ENCODE data around the gene MBNL1.

Gene MBNL1

GRCh38 chr3:152298393-152299248 is 29.9 kb downstream of the MBNL1 start:
- no peak for DNase-seq (ENCODE audit: low read depth)

GRCh38 chr3:152299249-152299976 is 30.7 kb downstream of the MBNL1 start:
- DNase-seq (ENCODE audit: low read depth), result no peak

GRCh38 chr3:152300029-152300731 is 31.5 kb downstream of the MBNL1 start:
- no peak for DNase-seq (ENCODE audit: low read depth)

DNA sequence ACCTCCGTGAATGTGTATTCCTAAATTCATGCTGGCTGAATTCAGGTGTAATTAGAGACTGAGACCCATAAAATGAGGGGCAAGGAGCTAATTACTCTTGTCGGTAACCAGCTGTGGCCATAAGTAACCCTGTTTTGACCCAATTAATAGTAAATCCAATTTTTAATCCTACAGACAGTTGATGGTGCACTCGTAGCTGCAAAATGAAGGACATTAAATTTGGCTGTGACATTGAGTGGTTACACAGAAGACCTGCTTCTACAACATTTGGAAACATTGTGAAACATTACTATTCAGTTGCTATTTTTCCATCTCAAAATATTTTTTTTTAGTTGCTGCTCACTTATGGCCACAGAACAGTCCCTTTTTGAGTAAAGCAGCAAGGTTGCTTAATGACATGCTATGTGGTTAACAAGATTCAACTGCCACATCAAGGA is 33.0 kb downstream of the MBNL1 start:
- no peak for DNase-seq (ENCODE audit: low read depth)

GRCh38 chr3:152302521-152303021 is 33.8 kb downstream of the MBNL1 start:
- no peak for DNase-seq (ENCODE audit: low read depth)

DNA sequence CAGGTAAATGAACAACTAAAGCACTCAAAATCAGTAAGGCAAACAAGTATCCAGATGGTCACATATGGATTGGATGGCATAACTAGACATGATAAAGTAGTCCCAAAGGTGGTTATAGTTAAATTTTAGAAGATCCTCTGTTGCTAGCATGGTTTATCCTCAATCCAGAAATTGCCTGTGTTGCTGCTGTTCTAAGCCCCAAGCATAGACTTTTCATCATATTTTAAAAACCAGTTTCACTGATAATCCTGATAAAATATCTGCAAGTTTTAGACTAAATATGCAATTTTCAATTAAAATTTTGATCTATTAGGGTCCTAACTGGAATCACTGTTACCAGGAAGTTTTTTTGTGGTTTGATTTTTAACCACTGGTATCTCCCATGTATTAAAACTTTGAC is 35.4 kb downstream of the MBNL1 start:
- no peak for DNase-seq (ENCODE audit: low read depth)

DNA sequence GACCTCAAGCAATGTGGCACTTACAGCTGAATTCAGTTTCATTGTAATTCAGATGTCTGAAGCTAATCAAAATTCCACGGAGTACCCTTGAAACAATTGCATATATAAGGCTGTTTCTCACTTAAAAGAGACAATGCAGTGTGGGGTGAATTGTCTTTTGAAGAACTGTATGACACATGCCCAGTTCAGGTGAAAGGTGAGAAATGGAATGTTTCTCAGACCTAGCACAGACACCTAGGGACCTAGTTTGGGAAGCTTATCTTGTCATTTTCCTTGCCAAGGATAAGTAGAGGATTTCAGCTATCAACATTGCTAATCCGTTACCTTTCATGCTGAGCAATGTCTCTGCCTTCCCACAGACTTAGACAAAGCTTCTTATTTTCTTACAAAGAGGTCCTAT is 36.3 kb downstream of the MBNL1 start:
- no peak for DNase-seq (ENCODE audit: low read depth)

- no peak for DNase-seq (ENCODE audit: low read depth)
These were observed 39.2 kb downstream of the MBNL1 start for GRCh38 chr3:152307829-152308474.

DNA sequence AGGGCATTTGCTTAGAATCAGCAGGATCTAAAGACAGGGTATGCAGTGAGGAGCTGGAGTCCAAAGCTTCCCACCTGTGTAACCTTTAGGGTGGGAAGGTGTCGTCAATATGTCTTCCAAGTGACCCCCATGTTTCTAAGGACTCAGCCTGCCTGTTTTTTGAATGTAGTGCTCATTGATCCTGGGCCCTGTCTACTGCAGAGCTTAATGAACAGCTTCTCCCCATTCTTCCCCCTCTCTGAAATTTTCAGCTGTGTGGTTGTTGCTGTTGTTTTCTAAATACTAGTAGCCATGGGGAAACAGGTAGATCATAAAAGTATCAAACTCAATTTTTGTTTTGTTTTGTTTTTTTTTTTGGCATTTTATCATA is 39.7 kb downstream of the MBNL1 start:
- DNase-seq (ENCODE audit: low read depth), result no peak

DNA sequence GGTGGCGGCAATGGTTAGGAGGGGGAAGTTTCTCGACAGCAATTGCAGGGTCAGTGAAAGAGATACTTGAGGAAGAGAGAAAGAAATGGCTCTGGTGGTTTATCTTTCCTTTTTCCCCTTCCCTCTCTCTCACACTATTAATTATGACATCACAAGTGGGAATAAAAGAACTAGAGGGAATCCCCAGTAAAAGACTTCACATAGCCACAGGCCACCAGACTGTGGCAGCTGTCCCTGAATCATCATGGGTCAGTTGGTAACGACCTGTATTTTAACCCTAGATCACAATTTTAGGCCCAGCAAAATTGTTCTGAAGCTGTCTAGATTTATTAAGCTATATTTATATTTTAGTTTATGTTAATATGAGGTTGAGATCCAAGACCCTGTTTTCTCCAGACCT is 40.3 kb downstream of the MBNL1 start:
- no peak for DNase-seq (ENCODE audit: low read depth)

DNA sequence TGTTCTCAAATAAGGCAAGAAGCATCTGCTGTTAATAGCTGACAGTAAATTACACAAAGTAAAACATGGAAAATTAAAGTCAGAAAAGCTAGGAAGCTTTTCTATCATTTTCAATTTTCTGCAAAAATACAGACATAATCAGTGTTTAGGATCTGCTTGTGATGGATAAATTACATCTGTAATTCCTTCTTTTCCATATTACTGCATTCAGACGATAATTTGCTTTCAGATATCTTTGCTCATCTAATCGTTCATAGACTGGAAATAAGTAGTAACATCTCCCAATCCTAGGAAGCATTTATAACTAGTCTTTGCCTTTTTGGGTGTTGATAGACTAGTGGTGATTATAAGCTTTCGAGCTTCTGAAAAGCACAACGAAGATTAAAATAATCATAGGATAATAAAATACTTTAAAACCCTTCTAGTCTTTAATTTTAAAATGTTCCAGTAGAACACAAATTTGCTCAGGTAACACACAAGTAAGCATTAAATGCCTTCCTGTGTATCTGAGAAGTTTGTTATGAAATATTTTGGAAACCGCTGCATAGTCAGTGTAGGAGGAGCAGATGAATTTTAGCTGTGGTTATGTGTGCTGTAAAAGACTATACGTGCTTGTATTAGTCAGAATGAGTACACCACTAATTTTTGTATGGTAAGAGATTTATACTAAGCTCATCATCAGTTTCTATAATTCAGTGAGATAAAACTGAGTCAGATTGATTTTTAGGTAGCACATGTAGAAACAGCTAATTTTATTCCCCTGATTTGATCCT is 41.0 kb downstream of the MBNL1 start:
- no peak for DNase-seq (ENCODE audit: low read depth)

- DNase-seq (ENCODE audit: low read depth), result no peak
These were observed 44.7 kb downstream of the MBNL1 start for GRCh38 chr3:152313430-152313829.

DNA sequence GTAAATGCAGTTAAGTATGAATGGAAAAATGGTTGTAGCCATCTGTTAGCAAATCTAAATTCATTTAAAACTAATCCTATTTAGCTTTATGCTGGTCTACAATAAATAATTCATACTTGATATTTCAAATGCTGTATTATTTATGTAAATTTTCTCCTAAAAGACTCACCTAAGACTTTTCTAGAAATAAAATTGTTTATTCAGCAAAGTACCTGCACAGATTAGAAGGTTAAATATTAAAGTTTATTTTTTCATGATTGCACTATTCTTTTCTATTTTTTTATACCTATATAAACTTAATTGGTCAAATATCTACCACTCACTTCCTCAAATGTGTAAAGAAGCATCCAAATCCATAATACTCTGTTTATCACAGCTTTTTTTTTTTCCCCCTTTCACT is 45.2 kb downstream of the MBNL1 start:
- DNase-seq (ENCODE audit: low read depth), result no peak

GRCh38 chr3:152314677-152315353 is 46.1 kb downstream of the MBNL1 start:
- no peak for DNase-seq (ENCODE audit: low read depth)

- no peak for DNase-seq (ENCODE audit: low read depth)
These were observed 46.9 kb downstream of the MBNL1 start for GRCh38 chr3:152315623-152316022.

- DNase-seq (ENCODE audit: low read depth), result no peak
These were observed 47.6 kb downstream of the MBNL1 start for GRCh38 chr3:152316318-152316717.

DNA sequence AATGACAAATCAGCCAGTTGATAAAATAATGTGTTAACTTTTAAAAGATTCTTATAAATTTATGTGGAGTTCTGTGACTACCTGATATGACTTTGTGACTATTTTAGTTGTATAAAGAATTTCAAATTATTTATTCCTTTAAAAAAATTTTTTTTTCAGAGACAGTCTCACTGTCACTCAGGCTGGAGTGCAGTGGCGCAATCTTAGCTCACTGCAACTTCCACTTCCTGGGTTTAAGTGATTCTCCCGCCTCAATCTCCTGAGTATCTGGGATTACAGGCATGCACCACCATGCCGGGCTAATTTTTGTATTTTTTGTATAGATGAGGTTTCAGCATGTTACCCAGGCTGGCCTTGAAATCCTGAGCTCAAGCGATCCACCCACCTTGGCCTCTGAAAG is 48.5 kb downstream of the MBNL1 start:
- DNase-seq (ENCODE audit: low read depth), result no peak

- no peak for DNase-seq (ENCODE audit: low read depth)
These were observed 49.2 kb downstream of the MBNL1 start for GRCh38 chr3:152317956-152318355.

- DNase-seq (ENCODE audit: low read depth), result no peak
These were observed 49.8 kb downstream of the MBNL1 start for GRCh38 chr3:152318512-152318911.

- no peak for DNase-seq (ENCODE audit: low read depth)
These were observed 50.5 kb downstream of the MBNL1 start for GRCh38 chr3:152319256-152319655.
